ENCODE data around the gene RSU1. TPM values are rescaled to one million over a fixed set of nuclear protein-coding genes. Genes with fewer than 3 reads are reported as not detected.
"Not testable (repeated sequence)": the region's sequence is repeated elsewhere in the genome, so short reads cannot be mapped to it uniquely, and the experiment has no call there.

RSU1 gene
- total RNA-seq, 4 donors from 2014 or later: 41.4 to 58.7 (median 57.4) TPM

DNA sequence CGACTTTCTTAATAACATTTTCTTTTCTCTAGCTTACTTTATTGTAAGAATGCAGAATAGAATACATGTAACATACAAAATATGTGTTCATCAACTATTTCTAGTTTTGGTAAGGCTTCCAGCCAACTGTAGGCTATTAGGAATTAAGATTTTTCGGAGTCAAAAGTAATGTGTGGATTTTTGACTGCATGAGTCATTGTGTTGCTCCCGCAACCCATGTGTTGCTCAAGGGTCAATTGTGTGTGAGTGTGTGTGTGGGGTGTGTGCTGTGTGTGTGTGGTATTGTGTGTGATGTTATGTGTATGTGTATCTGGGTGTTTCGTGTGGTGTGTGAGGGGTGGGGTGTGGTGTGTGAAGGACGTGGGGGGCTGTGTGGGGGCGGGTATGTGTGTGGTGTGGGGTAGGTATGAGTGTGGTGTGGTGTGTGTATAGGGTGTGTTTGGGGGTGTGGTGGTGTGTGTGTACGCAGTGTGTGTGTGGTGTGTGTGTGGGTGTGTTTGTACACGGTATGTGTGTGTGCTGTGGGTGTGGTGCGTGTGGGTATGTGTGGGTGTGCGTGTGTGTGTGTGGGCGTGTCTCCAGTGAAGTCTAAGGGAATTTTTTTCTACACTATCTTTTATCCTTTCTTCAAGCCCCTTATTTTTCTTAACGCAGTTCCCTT, 60.5 kb downstream of the RSU1 start:
- peaks cover 24% of the 10 kb centered on the region for H3K36me3 ChIP-seq
- 89% methylated on average over 12 of the region's 12 CpGs for WGBS

DNA sequence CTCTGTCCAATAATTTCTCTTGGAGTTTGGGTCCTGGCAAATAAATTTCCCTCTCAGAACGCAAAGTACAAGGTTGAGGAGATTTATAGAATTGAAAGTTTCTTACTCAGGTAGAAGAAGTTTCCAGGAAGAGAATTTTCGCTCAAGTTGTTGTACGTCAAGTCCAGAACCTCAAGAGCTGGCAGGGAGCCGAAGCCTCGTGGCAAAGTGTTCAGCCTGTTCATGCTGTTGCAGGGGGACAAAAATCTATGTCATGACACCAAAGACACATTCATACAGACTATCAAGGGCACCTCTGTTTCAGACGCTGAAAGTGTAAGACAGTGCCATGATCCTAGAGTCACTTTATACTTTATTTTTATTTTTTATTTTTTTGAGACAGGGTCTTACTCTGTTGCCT, 62.5 kb downstream of the RSU1 start:
- TF ChIP-seq, protein P1, sequence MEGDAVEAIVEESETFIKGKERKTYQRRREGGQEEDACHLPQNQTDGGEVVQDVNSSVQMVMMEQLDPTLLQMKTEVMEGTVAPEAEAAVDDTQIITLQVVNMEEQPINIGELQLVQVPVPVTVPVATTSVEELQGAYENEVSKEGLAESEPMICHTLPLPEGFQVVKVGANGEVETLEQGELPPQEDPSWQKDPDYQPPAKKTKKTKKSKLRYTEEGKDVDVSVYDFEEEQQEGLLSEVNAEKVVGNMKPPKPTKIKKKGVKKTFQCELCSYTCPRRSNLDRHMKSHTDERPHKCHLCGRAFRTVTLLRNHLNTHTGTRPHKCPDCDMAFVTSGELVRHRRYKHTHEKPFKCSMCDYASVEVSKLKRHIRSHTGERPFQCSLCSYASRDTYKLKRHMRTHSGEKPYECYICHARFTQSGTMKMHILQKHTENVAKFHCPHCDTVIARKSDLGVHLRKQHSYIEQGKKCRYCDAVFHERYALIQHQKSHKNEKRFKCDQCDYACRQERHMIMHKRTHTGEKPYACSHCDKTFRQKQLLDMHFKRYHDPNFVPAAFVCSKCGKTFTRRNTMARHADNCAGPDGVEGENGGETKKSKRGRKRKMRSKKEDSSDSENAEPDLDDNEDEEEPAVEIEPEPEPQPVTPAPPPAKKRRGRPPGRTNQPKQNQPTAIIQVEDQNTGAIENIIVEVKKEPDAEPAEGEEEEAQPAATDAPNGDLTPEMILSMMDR (IDR thresholded peaks at IDR 0.05): no peak
- TF ChIP-seq POLR2AphosphoS5 (IDR thresholded peaks at IDR 0.05): no peak
- no peak for TF ChIP-seq EP300 (IDR thresholded peaks at IDR 0.05)
- TF ChIP-seq POLR2A (IDR thresholded peaks at IDR 0.05): no peak
- Histone ChIP-seq H3K27ac (no peak overlapping the region), H3K27me3 (no peaks in the 10 kb centered on the region), H3K4me1 (no peaks in the 10 kb centered on the region), H3K36me3 (peaks cover 35% of the 10 kb centered on the region), H3K9me3 (no peaks in the 10 kb centered on the region), H3K4me3 (no peak overlapping the region)
- 90% methylated on average over 6 of the region's 6 CpGs for WGBS
- no peak for DNase-seq (ENCODE audit: low spot score in 2 of 2)

More for the DNA sequence above, 60.5 kb downstream of the RSU1 start:
- DNase-seq (ENCODE audit: low spot score in 2 of 2): no peak
- Histone ChIP-seq H3K4me3 (no peak overlapping the region), H3K27ac (no peak overlapping the region), H3K4me1 (no peaks in the 10 kb centered on the region), H3K9me3 (no peaks in the 10 kb centered on the region), H3K27me3 (no peaks in the 10 kb centered on the region)
- TF ChIP-seq, protein P1 (IDR thresholded peaks at IDR 0.05): no peak
- TF ChIP-seq POLR2AphosphoS5 (IDR thresholded peaks at IDR 0.05): no peak

DNA sequence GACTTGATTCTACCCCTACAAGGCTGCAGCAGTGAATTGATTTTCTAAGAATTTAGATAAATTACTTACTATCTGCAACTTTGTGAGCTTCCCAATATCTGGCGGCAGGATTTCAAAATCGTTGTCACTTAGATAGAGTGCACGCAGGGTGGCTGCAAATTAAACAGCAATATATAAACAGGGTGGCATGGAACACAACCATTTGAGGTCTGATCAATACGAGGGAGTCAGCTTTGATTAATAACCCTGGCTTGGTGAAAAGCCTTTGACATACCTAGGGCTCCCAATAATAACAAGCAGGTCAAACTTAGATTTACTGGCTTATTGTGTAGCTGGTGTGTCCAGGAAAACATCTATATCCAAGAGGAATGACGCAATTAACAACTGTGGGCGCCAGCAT, 64.4 kb downstream of the RSU1 start:
- peaks cover 40% of the 10 kb centered on the region for H3K36me3 ChIP-seq

DNA sequence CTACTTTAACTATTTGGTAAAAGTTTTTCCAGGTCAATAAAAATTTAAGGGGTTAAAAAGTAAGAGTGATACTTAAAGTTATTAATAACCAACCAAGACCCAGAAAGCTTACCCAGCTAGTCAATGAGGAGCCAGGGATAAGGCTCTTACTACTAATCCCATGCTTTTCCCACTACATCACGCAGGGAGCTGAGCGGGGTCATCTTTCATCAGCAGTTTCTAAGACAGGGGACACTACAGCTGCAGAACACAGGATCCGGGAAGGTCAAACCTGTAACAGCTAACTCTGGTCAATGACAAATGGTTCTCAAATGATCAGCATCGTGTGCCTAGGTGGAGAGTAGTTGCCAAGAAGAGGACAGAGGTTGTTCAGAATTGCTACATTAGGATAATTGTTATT, 65.1 kb downstream of the RSU1 start:
- Histone ChIP-seq H3K4me1 (no peaks in the 10 kb centered on the region), H3K27ac (no peak overlapping the region), H3K27me3 (no peaks in the 10 kb centered on the region), H3K4me3 (no peak overlapping the region), H3K9me3 (no peaks in the 10 kb centered on the region), H3K36me3 (peaks cover 37% of the 10 kb centered on the region)
- TF ChIP-seq EP300 (IDR thresholded peaks at IDR 0.05) (no peak), POLR2AphosphoS5 (IDR thresholded peaks at IDR 0.05) (no peak), POLR2A (IDR thresholded peaks at IDR 0.05) (no peak)
- TF ChIP-seq, protein P1 (IDR thresholded peaks at IDR 0.05): no peak
- DNase-seq (ENCODE audit: low spot score in 2 of 2): no peak
- 95% methylated on average over 4 of the region's 4 CpGs for WGBS

More for the DNA sequence above, 64.4 kb downstream of the RSU1 start:
- H3K9me3 ChIP-seq; H3K4me1 ChIP-seq; H3K27ac ChIP-seq; H3K4me3 ChIP-seq; DNase-seq (ENCODE audit: low spot score in 2 of 2); H3K27me3 ChIP-seq: not testable (repeated sequence)
- WGBS: 99% methylated on average over 6 of the region's 6 CpGs

DNA sequence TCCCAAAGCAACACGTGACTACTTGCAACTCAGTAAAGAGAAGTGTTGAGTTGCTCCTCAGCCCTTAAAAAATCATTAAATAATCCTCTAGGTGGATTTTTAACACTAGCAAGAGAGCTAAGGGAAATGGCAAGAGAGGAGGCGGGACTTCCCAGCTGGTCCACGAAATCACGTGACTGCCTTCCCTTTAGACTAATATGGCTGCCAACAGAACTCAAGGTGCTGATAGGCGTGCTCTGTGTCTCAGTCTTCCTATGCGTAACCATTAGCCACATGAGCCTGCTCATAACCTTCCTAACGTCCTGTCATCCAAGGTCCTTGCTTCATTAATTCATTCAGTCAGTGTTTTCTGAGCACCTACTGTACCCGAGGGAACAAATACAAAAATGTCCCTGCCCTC, 66.0 kb downstream of the RSU1 start:
- H3K9me3 ChIP-seq: no peaks in the 10 kb centered on the region
- no peak for DNase-seq (ENCODE audit: low spot score in 2 of 2)
- peaks cover 42% of the 10 kb centered on the region for H3K36me3 ChIP-seq
- WGBS: 95% methylated on average over 8 of the region's 8 CpGs
- H3K27me3 ChIP-seq: no peaks in the 10 kb centered on the region
- H3K4me1 ChIP-seq: no peaks in the 10 kb centered on the region
- no peak for TF ChIP-seq POLR2AphosphoS5 (IDR thresholded peaks at IDR 0.05)
- H3K4me3 ChIP-seq: no peak overlapping the region
- no peak overlapping the region for H3K27ac ChIP-seq

DNA sequence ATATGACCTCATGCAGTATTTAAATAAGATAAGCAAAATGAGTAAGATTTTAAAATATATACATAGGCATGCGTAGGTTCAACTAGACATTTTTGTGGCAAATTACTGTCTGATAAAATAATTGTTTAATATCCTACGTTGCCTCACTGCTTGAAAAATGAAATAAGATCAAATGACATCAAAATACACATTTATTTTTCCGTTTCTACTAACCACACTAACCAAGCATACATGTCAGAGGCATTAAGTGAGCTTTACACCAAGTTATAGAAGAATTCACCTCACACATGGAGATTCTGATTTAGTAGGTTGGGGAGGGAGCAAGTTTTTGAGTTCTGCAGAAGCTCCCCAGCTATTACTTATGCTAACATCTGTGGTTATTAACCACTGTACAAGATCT, 66.8 kb downstream of the RSU1 start:
- H3K9me3 ChIP-seq: no peaks in the 10 kb centered on the region
- peaks cover 42% of the 10 kb centered on the region for H3K36me3 ChIP-seq
- no peak overlapping the region for H3K27ac ChIP-seq
- no peaks in the 10 kb centered on the region for H3K27me3 ChIP-seq
- no peak overlapping the region for H3K4me3 ChIP-seq
- WGBS: 92% methylated on average over 3 of the region's 3 CpGs
- no peak for DNase-seq (ENCODE audit: low spot score in 2 of 2)
- H3K4me1 ChIP-seq: no peaks in the 10 kb centered on the region
- TF ChIP-seq EP300 (IDR thresholded peaks at IDR 0.05) (no peak), POLR2A (IDR thresholded peaks at IDR 0.05) (no peak), POLR2AphosphoS5 (IDR thresholded peaks at IDR 0.05) (no peak)
- TF ChIP-seq, protein P1 (IDR thresholded peaks at IDR 0.05): no peak

All from suprapubic skin (tissue), 4 donors.